Measurements from ENCODE around the gene VSIR. TPM values are rescaled to one million over a fixed set of nuclear protein-coding genes. Genes with fewer than 3 reads are reported as not detected.

Gene VSIR
- total and polyA plus RNA-seq, 10 of the 15 experiments (the other 5 are each of a cell fraction or from before 2014, with no cell fraction given): 0.19 to 12.5 (median 6.7) TPM

- TF ChIP-seq CBX3 (IDR thresholded peaks at IDR 0.05; ENCODE audit: borderline replicate concordance, low read depth): no peak
These were observed 26.5 kb upstream of the VSIR start (continued) for GRCh38 chr10:71799608-71800453.

DNA sequence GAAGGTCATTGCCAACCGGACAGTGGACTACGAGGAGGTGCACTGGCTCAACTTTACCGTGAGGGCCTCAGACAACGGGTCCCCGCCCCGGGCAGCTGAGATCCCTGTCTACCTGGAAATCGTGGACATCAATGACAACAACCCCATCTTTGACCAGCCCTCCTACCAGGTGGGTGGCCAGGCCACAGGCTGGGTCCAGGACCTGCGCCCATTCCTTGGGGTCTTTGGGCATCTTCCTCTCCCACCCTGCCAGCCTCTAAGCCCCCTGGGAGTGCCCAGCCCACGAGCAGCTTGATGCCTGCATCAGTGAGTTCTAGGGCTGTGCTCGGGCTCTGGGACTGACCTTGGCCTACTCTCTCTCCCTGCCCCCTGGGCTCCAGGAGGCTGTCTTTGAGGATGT, 25.8 kb upstream of the VSIR start:
- no peak overlapping the region for H3K9ac ChIP-seq (ENCODE audit: control insufficient read depth, insufficient read depth, low read length)
- TF ChIP-seq CHD2 (IDR thresholded peaks at IDR 0.05; ENCODE audit: borderline replicate concordance, low read depth, low read length) (no peak), RAD51 (IDR thresholded peaks at IDR 0.05) (no peak), NRF1 (conservative IDR thresholded peaks at IDR 0.05; ENCODE audit: low read depth, low read length) (no peak), ZNF622 (IDR thresholded peaks at IDR 0.05) (no peak), MTA3 (IDR thresholded peaks at IDR 0.05; ENCODE audit: borderline replicate concordance, low read length) (no peak), BMI1 (IDR thresholded peaks at IDR 0.05; ENCODE audit: borderline replicate concordance) (no peak), PKNOX1 (IDR thresholded peaks at IDR 0.05) (no peak), RBBP5 (conservative IDR thresholded peaks at IDR 0.05) (no peak), HCFC1 (IDR thresholded peaks at IDR 0.05; ENCODE audit: low read length) (no peak), ETV6 (conservative IDR thresholded peaks at IDR 0.05 in 1 of 2, IDR thresholded peaks at IDR 0.05 in 1 of 2; ENCODE audit: borderline replicate concordance in 1 of 2, low read depth in 1 of 2) (no peak), NFYA (IDR thresholded peaks at IDR 0.05; ENCODE audit: borderline replicate concordance, low read depth, low read length) (no peak), EED (IDR thresholded peaks at IDR 0.05; ENCODE audit: low read depth) (no peak), POLR2AphosphoS2 (IDR thresholded peaks at IDR 0.05; ENCODE audit: low read depth, low read length) (no peak), SP1 (IDR thresholded peaks at IDR 0.05; ENCODE audit: low read depth, low read length) (no peak)
- TF ChIP-seq, protein P1, sequence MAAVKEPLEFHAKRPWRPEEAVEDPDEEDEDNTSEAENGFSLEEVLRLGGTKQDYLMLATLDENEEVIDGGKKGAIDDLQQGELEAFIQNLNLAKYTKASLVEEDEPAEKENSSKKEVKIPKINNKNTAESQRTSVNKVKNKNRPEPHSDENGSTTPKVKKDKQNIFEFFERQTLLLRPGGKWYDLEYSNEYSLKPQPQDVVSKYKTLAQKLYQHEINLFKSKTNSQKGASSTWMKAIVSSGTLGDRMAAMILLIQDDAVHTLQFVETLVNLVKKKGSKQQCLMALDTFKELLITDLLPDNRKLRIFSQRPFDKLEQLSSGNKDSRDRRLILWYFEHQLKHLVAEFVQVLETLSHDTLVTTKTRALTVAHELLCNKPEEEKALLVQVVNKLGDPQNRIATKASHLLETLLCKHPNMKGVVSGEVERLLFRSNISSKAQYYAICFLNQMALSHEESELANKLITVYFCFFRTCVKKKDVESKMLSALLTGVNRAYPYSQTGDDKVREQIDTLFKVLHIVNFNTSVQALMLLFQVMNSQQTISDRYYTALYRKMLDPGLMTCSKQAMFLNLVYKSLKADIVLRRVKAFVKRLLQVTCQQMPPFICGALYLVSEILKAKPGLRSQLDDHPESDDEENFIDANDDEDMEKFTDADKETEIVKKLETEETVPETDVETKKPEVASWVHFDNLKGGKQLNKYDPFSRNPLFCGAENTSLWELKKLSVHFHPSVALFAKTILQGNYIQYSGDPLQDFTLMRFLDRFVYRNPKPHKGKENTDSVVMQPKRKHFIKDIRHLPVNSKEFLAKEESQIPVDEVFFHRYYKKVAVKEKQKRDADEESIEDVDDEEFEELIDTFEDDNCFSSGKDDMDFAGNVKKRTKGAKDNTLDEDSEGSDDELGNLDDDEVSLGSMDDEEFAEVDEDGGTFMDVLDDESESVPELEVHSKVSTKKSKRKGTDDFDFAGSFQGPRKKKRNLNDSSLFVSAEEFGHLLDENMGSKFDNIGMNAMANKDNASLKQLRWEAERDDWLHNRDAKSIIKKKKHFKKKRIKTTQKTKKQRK (IDR thresholded peaks at IDR 0.05; ENCODE audit: low read depth, low read length): no peak
- TF ChIP-seq, protein P2, sequence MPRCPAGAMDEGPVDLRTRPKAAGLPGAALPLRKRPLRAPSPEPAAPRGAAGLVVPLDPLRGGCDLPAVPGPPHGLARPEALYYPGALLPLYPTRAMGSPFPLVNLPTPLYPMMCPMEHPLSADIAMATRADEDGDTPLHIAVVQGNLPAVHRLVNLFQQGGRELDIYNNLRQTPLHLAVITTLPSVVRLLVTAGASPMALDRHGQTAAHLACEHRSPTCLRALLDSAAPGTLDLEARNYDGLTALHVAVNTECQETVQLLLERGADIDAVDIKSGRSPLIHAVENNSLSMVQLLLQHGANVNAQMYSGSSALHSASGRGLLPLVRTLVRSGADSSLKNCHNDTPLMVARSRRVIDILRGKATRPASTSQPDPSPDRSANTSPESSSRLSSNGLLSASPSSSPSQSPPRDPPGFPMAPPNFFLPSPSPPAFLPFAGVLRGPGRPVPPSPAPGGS (IDR thresholded peaks at IDR 0.05; ENCODE audit: borderline replicate concordance, insufficient read depth, low read depth, low read length, poor library complexity, severe bottlenecking): no peak
- H3K4me3 ChIP-seq: no peak overlapping the region
- intact Hi-C loops (cut with micrococcal nuclease; ENCODE audit: unreplicated experiment) (no loop called here), in situ Hi-C loops (cut with MboI) (no loop called here)
- BruUV-seq (replicated peaks): no TSS peak
- no peaks in the 10 kb centered on the region for H4K20me1 ChIP-seq (ENCODE audit: control insufficient read depth, insufficient read depth)
- H3K27me3 ChIP-seq (replicated peaks in 1 of 2; ENCODE audit: control insufficient read depth in 2 of 2, insufficient read depth in 2 of 2, low read length in 1 of 2): no peaks in the 10 kb centered on the region
- H3K9me3 ChIP-seq (replicated peaks; ENCODE audit: control insufficient read depth, insufficient read depth, low read length): no peaks in the 10 kb centered on the region
- FAIRE-seq (no peak), ATAC-seq (no peak), DNase-seq (ENCODE audit: low read depth, low spot score) (no peak)
- CTCF ChIA-PET: no interaction called here
- no peak overlapping the region for H2AFZ ChIP-seq (ENCODE audit: control insufficient read depth, low read depth, low read length)
- 34% methylated on average over 10 of the region's 10 CpGs for whole genome bisulfite sequencing (ENCODE audit: insufficient coverage, insufficient replicate concordance, low lambda C conversion rate, missing lambda C conversion rate)
- no peaks in the 10 kb centered on the region for H3K36me3 ChIP-seq (ENCODE audit: control insufficient read depth in 2 of 2, insufficient read depth in 2 of 2, low read length in 1 of 2)
- SMC1A ChIA-PET (ENCODE audit: uncharacterized antibody, unreplicated experiment): no interaction called here
- no peaks in the 10 kb centered on the region for H3K79me2 ChIP-seq (ENCODE audit: control insufficient read depth, insufficient read depth, low read length)
- no peak overlapping the region for H3K4me2 ChIP-seq (ENCODE audit: control insufficient read depth, insufficient read depth)
- H3K4me1 ChIP-seq (ENCODE audit: control insufficient read depth, insufficient read depth, low read length): peaks cover 12% of the 10 kb centered on the region
- RAD21 ChIA-PET (ENCODE audit: unreplicated experiment): no interaction called here
- H3K27ac ChIP-seq (ENCODE audit: control insufficient read depth, insufficient read depth): no peak overlapping the region
- POLR2A ChIA-PET: no interaction called here
